CD4-positive, alpha-beta T cell treated with Interleukin-4 for 1 hour (primary cell): ENCODE results near the gene TENT4B.
A peak's percentile ranks its signal among the peaks of the same experiment; 100 is the strongest.
"Not testable (repeated sequence)": the region's sequence is repeated elsewhere in the genome, so short reads cannot be mapped to it uniquely, and the experiment has no call there.

Experiments
- DNase-seq, 2 donors: peaks; one replicate each; pipeline ENCODE4 v3.0.0-alpha.2; 2020 to 2022

TENT4B gene

DNA sequence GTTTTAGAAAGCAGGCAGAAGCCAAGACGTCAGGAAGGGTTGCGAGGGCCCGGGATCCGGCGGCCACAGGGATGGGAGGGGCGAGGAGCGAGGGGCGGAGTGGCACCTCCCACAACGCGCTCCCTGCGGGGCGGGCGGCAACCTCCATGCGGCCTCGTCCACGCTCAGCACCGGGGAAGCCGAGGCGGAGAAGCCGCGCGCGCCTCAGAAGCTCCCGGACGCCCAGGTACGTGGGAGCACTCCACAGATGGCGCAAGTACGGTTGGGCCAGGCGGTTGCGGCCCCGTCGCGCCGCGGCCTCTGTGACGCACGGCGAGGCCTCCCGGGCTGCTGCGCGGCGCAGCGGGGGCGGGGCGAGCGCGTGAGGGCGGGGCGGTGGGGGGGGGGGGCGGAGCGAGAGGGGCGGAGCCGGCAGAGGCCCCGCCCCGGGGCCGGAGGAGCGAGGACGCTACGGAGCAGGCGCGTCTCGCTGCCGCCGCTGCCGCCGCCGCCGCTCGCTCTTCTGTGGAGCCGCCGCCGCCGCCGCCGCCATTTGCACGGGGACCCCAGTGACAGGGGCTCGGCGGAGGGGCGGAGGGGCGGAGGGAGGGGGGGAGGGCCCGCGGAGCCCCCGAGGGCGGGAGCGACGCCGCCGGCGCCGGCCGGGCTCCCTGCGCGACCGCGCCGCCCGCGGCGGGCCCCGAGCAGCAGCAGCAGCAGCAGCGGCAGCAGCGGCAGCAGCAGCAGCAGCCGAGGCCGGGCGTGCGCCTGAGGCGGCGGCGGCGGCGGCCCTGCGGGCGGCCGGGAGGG lies at the start of gene TENT4B:
Gene TENT4B, plus strand, starts transcription at position 500 of the 789 bp plus-strand sequence. CDS start 316 bp downstream, outside the sequence.
- DNase-seq = peak; percentile 90 to 93

- DNase-seq = peak in 1 of 2 donors; percentile 13
Measured at GRCh38 chr16:50103764-50104163, 49.3 kb upstream of the TENT4B start.

DNA sequence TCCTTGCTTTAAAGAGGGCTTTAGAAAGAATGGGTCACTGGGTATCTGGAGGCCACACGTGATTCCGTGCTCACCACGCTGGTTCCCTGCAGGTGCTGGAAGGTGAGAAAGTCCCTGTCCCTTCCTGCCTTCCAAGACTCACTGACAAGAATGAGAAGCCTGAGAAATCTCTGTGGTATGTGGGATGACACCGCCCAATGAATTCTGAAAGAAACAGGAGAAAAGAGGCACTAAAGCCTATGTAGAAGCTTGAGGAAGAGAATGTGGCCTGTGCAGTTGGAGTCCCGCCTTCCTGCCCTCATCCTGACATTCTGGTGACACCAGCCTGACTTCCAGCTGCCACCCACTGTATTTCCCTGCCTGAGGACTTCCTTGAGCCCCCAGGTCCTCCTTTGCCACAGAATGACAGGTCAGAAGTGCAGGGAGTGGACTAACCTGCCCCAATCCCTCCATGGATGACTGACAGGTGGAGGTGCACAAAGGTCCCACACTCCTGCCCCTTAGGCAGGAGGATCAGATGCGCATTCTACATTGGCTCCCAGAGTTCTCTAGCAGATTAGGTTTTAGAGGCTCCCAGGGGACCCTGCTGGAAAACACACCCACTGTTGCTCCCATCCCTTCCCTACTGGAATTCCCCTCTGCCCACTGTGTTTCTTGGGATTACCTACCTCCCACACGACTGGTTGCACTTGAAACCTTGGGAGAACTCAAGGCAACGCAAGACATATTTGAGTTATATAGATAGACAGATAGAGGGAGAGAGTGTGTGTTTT lies 38.6 kb upstream of the TENT4B start:
- DNase-seq = no peak

- no peak for DNase-seq
Measured at GRCh38 chr16:50120711-50121110, 32.4 kb upstream of the TENT4B start.

DNA sequence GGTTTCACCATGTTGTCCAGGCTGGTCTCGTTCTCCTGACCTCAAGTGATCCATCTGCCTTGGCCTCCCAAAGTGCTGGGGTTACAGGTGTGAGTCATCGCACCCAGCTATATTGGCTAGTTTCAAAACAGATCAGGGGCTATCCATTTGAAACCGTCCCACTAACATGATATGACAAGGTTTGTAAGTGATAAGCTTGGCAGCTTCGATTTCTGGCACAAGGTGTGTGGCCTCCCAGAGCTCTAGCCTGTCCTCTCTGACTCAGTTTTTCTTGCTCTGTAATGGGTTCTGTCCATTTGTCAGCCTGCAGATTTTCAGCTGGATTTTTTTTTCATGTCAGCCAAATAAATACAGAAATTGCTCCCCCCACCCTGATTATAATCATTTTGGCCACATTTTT lies 31.8 kb upstream of the TENT4B start:
- no peak for DNase-seq

DNA sequence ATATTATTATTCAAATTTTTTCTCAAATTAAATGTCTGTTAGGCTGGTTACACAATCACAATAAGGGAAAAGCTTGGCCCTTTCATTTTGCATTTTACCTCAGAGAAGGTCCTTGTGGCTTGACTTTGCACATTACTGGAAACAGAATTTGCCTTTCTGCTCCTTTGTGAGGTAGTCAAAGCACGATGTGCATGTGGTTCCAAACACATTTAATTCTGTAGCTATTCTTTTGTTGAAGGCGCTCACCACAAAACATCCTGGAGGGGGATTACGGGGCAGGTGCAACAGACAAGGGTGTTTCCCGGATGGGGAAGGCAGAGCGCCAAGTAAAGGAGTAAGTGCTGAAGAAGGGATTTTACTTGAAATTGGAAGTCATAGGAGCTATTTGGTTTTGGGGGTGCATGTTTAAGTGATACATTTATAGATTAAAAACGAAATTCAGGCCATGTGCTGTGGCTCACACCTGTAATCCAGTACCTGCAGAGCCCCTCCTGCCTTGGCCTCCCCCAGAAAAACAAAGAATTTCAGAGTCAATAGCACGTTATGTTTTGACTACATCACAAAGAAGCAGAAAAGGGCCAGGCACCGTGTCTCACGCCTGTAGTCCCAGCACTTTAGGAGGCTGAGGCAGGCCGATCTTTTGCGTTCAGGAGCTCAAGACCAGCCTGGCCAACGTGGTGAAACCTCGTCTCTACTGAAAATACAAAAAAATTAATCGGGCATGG lies 31.2 kb upstream of the TENT4B start:
- DNase-seq = peak in 1 of 2 donors; percentile 14

DNA sequence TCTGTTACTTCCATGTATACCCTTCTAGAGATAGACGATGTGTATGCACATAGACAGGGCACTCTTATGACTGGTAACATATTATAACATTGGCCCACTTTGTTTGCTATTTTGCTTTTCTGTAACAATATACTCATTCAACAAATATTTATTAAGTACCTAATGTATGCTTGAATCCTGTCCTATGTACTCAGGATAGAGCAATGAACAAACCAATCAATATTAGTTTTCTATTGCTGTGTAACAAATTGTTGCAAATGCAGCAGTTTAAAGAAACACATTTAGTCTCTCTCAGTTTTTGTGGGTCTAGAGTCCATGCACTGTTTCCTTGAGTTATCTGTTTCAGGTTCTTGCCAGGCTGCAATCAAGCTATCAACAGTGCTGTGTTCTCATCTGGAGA lies 29.7 kb upstream of the TENT4B start:
- DNase-seq = no peak

DNA sequence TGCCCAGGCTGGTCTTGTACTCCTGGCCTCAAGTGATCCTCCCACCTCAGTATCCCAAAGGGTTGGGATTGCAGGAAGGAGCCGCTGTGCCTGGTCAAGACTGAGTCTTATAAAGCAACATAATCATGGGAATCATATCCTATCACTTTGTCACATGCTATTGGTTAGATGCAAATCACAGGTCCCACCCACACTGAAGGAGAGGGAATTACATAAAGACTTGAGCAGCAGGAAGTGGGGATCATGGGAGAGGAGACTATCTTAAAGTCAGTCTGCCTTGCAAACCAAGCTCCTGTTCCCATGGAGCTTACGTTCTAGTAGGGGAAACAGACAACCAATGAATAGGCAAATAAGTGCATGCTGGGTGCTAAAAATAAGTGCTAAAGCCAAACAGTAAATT lies 28.3 kb upstream of the TENT4B start:
- no peak for DNase-seq

- no peak for DNase-seq
Measured at GRCh38 chr16:50126183-50126582, 26.9 kb upstream of the TENT4B start.

DNA sequence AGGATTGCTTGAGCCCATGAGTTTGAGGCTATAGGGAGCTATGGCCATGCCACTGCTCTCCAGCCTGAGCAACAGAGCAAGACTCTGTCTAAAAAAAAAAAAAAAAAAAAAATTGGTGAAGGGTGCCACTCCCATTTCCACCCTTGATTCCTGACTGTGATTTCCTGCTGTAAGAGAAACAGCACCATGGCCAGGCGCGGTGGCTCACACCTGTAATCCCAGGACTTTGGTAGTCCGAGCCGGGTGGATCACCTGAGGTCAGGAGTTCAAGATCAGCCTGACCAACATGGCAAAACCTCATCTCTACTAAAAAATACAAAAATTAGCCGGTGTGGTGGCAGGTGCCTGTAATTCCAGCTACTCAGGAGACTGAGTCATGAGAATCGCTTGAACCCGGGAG lies 20.5 kb upstream of the TENT4B start:
- not testable (repeated sequence) for DNase-seq

DNA sequence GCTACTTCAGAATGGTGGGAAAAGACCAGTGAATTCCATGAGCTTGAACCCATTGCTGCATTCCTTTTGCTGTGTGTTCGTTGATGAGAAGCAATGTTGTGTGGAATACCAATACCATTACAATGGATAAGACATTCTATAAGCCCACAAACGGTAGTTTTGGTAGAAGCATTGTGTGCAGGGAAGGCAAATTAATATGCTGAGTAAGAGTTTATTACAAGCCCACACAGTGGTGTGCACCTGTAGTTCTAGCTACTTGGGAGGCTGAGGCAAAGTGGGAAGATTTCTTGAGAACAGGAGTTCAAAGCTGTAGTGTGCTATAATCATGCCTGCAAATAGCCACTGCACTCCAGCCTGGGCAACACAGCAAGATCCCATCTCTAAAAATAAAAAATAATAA lies 19.9 kb upstream of the TENT4B start:
- no peak for DNase-seq

DNA sequence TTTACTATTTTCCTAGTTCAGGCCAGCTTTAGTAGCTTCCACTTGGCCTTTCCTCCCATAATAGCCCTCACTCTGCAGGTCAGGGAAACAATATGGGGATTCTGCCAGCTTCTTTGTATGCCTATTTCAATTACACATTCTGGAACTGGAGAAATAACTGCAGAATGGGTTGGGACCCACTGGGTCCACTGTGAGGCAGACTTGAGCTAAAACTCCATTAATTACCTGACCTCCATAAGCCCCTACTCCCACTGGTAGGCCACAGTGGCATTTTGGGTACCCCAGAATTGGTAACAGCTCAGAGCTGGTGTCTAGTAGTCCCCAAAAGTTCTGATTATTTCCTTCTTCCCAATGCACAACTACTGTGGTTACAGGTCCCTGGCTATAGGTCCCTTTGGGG lies 16.7 kb upstream of the TENT4B start:
- DNase-seq = no peak

- no peak for DNase-seq
Measured at GRCh38 chr16:50137268-50137667, 15.8 kb upstream of the TENT4B start.

- no peak for DNase-seq
Measured at GRCh38 chr16:50139580-50139979, 13.5 kb upstream of the TENT4B start.

GRCh38 chr16:50144211-50144610 lies 8.9 kb upstream of the TENT4B start:
- DNase-seq = no peak

DNA sequence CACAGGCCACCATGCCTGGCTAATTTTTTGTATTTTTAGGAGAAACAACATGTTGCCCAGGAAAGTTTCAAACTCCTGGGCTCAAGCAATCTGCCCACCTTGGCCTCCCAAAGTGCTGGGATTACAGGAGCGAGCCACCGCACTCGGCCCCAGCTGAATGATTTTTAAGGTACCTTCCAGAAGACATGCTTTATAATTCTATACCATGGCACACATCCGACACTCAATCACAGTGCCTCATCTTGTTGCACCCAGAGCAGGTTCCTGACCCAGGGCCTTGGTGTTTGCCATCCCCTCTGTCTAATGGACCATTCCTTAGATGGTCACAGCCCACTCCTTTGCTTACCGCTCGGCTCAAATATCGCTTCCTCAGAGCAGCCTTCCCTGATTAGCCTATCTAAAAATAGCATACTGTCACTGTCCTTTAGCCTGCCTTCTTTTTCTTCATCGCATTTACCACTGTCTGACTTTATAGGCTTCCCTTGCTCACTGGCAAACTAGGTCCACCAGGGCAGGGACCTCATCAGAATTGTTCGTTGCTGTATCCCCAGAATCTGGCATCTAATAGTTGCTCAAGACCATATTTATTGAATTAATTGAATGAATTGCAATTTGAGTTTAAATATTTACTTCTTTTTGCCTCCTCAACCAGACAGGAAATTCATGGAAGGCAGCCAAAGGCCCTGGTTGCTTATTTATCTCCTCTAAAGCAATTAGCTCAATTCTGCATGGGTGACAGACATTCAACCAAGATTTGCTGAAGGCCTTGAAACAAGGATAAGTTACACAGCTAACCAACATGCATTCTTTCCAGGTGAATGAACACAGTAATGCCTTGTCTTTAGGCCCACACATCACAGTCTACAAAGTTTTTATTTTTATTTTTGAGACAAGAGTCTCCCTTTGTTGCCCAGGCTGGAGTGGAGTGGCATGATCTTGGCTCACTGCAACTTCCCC lies 6.3 kb upstream of the TENT4B start:
- no peak for DNase-seq

- DNase-seq = no peak
Measured at GRCh38 chr16:50151322-50151721, 1.8 kb upstream of the TENT4B start.

- no peak for DNase-seq
Measured at GRCh38 chr16:50151756-50152155, 1.4 kb upstream of the TENT4B start.

DNA sequence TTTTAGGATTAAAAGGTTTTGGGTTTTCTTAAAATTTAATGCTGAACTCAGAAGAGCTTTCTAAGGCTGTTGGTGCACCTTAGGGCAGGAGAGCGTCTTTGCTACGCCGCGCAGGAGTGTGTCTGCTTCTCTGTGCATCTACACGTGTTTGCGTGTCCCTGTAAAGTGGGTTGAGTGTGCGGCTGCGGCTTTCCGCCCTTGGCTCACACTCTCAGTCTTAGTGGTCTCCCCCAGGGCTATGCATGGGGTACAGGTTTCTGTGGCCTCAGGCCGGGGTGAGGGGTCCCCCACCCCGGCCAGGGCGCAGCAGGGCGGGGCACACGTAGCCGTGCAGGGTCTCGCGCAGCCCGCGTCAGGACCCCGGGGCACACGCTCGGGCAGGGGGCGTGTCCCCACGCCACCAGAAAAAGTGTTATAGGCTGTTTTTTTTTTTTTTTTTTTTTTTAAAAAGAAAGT lies 727 bp upstream of the TENT4B start:
- peak; percentile 70 to 72 for DNase-seq

DNA sequence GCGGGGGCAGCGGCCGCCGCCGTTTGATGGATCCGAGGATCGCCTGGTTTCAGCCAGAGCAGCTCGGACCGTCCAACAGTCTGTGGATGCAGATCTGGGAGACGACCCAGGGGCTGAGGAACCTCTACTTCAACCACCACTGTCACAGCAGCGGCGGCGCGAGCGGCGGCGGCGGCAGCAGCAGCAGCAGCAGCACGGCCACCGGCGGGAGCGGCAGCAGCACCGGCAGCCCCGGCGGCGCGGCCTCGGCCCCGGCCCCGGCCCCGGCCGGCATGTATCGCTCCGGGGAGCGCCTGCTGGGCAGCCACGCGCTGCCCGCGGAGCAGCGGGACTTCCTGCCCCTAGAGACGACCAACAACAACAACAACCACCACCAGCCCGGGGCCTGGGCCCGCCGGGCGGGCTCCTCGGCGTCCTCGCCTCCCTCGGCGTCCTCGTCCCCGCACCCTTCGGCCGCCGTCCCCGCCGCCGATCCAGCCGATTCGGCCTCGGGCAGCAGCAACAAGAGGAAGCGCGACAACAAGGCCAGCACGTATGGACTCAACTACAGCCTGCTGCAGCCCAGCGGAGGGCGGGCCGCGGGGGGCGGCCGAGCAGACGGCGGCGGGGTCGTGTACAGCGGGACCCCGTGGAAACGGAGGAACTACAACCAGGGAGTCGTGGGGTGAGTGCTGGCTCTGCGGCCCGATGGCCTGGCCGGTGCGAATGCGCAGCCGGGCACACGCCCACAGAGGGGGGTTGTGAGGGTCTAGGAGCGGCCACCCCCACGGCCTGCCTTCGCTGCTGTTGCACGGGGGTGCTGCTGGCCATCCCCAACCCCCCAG lies 702 bp downstream of the TENT4B start:
- peak in 1 of 2 donors; percentile 24 for DNase-seq

- DNase-seq = no peak
Measured at GRCh38 chr16:50154420-50154950, 1.4 kb downstream of the TENT4B start.
